ENCODE results near the gene ECI2. TPM values are rescaled to one million over a fixed set of nuclear protein-coding genes. Genes with fewer than 3 reads are reported as not detected.

The ECI2 gene
- total and polyA plus RNA-seq, 2 of the 13 experiments (the other 11 are each of a cell fraction or from before 2014, with no cell fraction given): 78.5 to 228 TPM

- TF ChIP-seq, protein P1, sequence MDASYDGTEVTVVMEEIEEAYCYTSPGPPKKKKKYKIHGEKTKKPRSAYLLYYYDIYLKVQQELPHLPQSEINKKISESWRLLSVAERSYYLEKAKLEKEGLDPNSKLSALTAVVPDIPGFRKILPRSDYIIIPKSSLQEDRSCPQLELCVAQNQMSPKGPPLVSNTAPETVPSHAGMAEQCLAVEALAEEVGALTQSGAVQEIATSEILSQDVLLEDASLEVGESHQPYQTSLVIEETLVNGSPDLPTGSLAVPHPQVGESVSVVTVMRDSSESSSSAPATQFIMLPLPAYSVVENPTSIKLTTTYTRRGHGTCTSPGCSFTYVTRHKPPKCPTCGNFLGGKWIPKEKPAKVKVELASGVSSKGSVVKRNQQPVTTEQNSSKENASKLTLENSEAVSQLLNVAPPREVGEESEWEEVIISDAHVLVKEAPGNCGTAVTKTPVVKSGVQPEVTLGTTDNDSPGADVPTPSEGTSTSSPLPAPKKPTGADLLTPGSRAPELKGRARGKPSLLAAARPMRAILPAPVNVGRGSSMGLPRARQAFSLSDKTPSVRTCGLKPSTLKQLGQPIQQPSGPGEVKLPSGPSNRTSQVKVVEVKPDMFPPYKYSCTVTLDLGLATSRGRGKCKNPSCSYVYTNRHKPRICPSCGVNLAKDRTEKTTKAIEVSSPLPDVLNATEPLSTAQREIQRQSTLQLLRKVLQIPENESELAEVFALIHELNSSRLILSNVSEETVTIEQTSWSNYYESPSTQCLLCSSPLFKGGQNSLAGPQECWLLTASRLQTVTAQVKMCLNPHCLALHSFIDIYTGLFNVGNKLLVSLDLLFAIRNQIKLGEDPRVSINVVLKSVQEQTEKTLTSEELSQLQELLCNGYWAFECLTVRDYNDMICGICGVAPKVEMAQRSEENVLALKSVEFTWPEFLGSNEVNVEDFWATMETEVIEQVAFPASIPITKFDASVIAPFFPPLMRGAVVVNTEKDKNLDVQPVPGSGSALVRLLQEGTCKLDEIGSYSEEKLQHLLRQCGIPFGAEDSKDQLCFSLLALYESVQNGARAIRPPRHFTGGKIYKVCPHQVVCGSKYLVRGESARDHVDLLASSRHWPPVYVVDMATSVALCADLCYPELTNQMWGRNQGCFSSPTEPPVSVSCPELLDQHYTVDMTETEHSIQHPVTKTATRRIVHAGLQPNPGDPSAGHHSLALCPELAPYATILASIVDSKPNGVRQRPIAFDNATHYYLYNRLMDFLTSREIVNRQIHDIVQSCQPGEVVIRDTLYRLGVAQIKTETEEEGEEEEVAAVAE (CRISPR knock-in tag; IDR thresholded peaks at IDR 0.05; ENCODE audit: borderline replicate concordance): no peak; the same call in 1 of the 2 replicates
- peak; percentile 85 for TF ChIP-seq AGO2 (optimal IDR thresholded peaks at IDR 0.05; ENCODE audit: low read depth, low read length)
- TF ChIP-seq GPN1 (CRISPR knock-in tag; IDR thresholded peaks at IDR 0.05; ENCODE audit: borderline replicate concordance): no peak
- no peak for TF ChIP-seq ZFP36 (IDR thresholded peaks at IDR 0.05; ENCODE audit: borderline replicate concordance, low read depth, low read length, partially characterized antibody)
- TF ChIP-seq HNRNPUL1 (IDR thresholded peaks at IDR 0.05; ENCODE audit: low read depth, low read length): no peak
- no peak for TF ChIP-seq ZNF468 (CRISPR knock-in tag; IDR thresholded peaks at IDR 0.05)
- peak; percentile 64; the same call in 1 of the 2 replicates for TF ChIP-seq ZNF317 (CRISPR knock-in tag; IDR thresholded peaks at IDR 0.05)
- TF ChIP-seq DMTF1 (CRISPR knock-in tag; IDR thresholded peaks at IDR 0.05): no peak
- peak; percentile 87; the same call in 1 of the 2 replicates for TF ChIP-seq ZFAT (CRISPR knock-in tag; conservative IDR thresholded peaks at IDR 0.05)
- no peak; the same call in none of the 2 replicates for TF ChIP-seq KLF12 (CRISPR knock-in tag; IDR thresholded peaks at IDR 0.05; ENCODE audit: borderline replicate concordance)
- no peak for TF ChIP-seq EHMT2 (IDR thresholded peaks at IDR 0.05; ENCODE audit: borderline replicate concordance, low read depth, low read length)
- peak; percentile 55; the same call in 1 of the 2 replicates for TF ChIP-seq ARID5B (CRISPR knock-in tag; IDR thresholded peaks at IDR 0.05)
- TF ChIP-seq GMEB2 (CRISPR knock-in tag; IDR thresholded peaks at IDR 0.05; ENCODE audit: low read depth): no peak
- TF ChIP-seq RCOR2 (CRISPR knock-in tag; IDR thresholded peaks at IDR 0.05): no peak
- TF ChIP-seq SOX6 (IDR thresholded peaks at IDR 0.05): no peak
- TF ChIP-seq SOX6 (CRISPR knock-in tag; IDR thresholded peaks at IDR 0.05): peak; percentile 52; the same call in 1 of the 2 replicates
Measured at GRCh38 chr6:4134841-4135664, at the start of gene ECI2 (continued).

Measured in HepG2 (cell line).